Neural progenitor cell (in vitro differentiated cells): ENCODE data around the gene INMT. TPM values are rescaled to one million over a fixed set of nuclear protein-coding genes. Genes with fewer than 3 reads are reported as not detected.

ENCODE experiments used
- DNase-seq: peaks from one replicate; pipeline ENCODE4 v3.0.0-alpha.2; 2016; ENCODE audit warnings: low spot score
- H2AFZ ChIP-seq: fragments of 200-600 bp; sonication (generic); replicated peaks from 2 replicates; pipeline ENCODE4 v1.6.1; 2016; ENCODE audit warnings: antibody characterized with exemption
- H3F3A ChIP-seq: fragments of 200-600 bp; sonication (generic); 2 replicates; pipeline ENCODE4 v1.6.1; 2016; ENCODE audit warnings: antibody characterized with exemption, low read depth
- H3K27ac ChIP-seq: fragments of 200-600 bp; sonication (generic); 2 replicates; pipeline ENCODE4 v1.5.1; 2016; ENCODE audit warnings: mild to moderate bottlenecking
- H3K27me3 ChIP-seq: fragments of 200-600 bp; sonication (generic); 2 replicates; pipeline ENCODE4 v1.6.1; 2016; ENCODE audit warnings: mild to moderate bottlenecking, moderate library complexity
- H3K36me3 ChIP-seq: fragments of 200-600 bp; sonication (generic); 2 replicates; pipeline ENCODE4 v1.5.1; 2016
- H3K4me1 ChIP-seq: fragments of 200-600 bp; sonication (generic); 2 replicates; pipeline ENCODE4 v1.6.1; 2016; ENCODE audit warnings: mixed run types
- H3K4me2 ChIP-seq: fragments of 200-600 bp; sonication (generic); 2 replicates; pipeline ENCODE4 v1.6.1; 2016
- H3K4me3 ChIP-seq: fragments of 200-600 bp; sonication (generic); 2 replicates; pipeline ENCODE4 v1.5.1; 2016
- H3K79me2 ChIP-seq: fragments of 200-600 bp; sonication (generic); 2 replicates; pipeline ENCODE4 v1.6.1; 2016; ENCODE audit warnings: low read depth
- H3K9ac ChIP-seq: fragments of 200-600 bp; sonication (generic); 2 replicates; pipeline ENCODE4 v1.6.1; 2016
- H3K9me3 ChIP-seq: fragments of 200-600 bp; sonication (generic); 2 replicates; pipeline ENCODE4 v1.5.1; 2016; ENCODE audit warnings: low read depth
- H4K20me1 ChIP-seq: fragments of 200-600 bp; sonication (generic); 2 replicates; pipeline ENCODE4 v1.6.1; 2016; ENCODE audit warnings: low read depth
- H3K27ac Mint-ChIP-seq: 3 replicates; pipeline ENCODE4 v1.8.0; 2021; ENCODE audit warnings: mixed read lengths
- H3K27me3 Mint-ChIP-seq: 2 replicates; pipeline ENCODE4 v1.8.0; 2022; ENCODE audit warnings: low read depth, mild to moderate bottlenecking, inconsistent platforms, moderate library complexity, mixed read lengths; ENCODE audit not compliant: insufficient read depth
- H3K36me3 Mint-ChIP-seq: 3 replicates; pipeline ENCODE4 v1.8.0; 2021; ENCODE audit warnings: mixed read lengths
- H3K4me1 Mint-ChIP-seq: 3 replicates; pipeline ENCODE4 v1.8.0; 2021; ENCODE audit warnings: mixed read lengths
- H3K4me3 Mint-ChIP-seq: 3 replicates; pipeline ENCODE4 v1.8.0; 2021; ENCODE audit warnings: mild to moderate bottlenecking, moderate library complexity, mixed read lengths
- H3K9me3 Mint-ChIP-seq: 3 replicates; pipeline ENCODE4 v1.8.0; 2020; ENCODE audit warnings: mixed read lengths
- EZH2 ChIP-seq: fragments of 200-600 bp; sonication (generic); IDR thresholded peaks from 2 replicates; pipeline ENCODE4 v1.6.1; 2017; ENCODE audit warnings: antibody characterized with exemption, mild to moderate bottlenecking, moderate library complexity
- EZH2phosphoT487 ChIP-seq: fragments of 200-600 bp; sonication (generic); IDR thresholded peaks from 2 replicates; pipeline ENCODE4 v1.6.1; 2017; ENCODE audit warnings: antibody characterized with exemption
- total RNA-seq: library from RNA; depleted of rRNA; stranded (reverse); fragments of >200 nt; gene quantifications from 2 replicates; pipeline ENCODE4 v1.2.3, GENCODE V29; 2015; ENCODE audit warnings: low replicate concordance
- TF ChIP-seq, protein P1 (sequence below): fragments of 200-600 bp; sonication (generic); IDR thresholded peaks from 2 replicates; pipeline ENCODE4 v1.5.1; 2017; ENCODE audit warnings: antibody characterized with exemption, mild to moderate bottlenecking

INMT gene
- total RNA-seq, 1 donor from 2014 or later = 5.0 TPM

GRCh38 chr7:30732606-30733005, 19.3 kb upstream of the INMT start:
- Histone ChIP-seq H3K36me3 (no peaks in the 10 kb centered on the region), H3F3A (no peaks in the 10 kb centered on the region), H3K4me1 (no peaks in the 10 kb centered on the region), H3K27ac (no peak overlapping the region), H3K4me2 (no peak overlapping the region), H2AFZ (no peak overlapping the region), H3K4me3 (no peak overlapping the region), H3K9me3 (no peaks in the 10 kb centered on the region), H3K79me2 (no peaks in the 10 kb centered on the region), H4K20me1 (no peaks in the 10 kb centered on the region), H3K27me3 (no peaks in the 10 kb centered on the region), H3K9ac (no peak overlapping the region)
- Mint-ChIP-seq H3K27ac (no peak overlapping the region), H3K27me3 (peaks cover 3% of the 10 kb centered on the region), H3K4me1 (peaks cover 5% of the 10 kb centered on the region), H3K9me3 (peaks cover 10% of the 10 kb centered on the region), H3K4me3 (no peak overlapping the region), H3K36me3 (no peaks in the 10 kb centered on the region)
- TF ChIP-seq, protein P1, sequence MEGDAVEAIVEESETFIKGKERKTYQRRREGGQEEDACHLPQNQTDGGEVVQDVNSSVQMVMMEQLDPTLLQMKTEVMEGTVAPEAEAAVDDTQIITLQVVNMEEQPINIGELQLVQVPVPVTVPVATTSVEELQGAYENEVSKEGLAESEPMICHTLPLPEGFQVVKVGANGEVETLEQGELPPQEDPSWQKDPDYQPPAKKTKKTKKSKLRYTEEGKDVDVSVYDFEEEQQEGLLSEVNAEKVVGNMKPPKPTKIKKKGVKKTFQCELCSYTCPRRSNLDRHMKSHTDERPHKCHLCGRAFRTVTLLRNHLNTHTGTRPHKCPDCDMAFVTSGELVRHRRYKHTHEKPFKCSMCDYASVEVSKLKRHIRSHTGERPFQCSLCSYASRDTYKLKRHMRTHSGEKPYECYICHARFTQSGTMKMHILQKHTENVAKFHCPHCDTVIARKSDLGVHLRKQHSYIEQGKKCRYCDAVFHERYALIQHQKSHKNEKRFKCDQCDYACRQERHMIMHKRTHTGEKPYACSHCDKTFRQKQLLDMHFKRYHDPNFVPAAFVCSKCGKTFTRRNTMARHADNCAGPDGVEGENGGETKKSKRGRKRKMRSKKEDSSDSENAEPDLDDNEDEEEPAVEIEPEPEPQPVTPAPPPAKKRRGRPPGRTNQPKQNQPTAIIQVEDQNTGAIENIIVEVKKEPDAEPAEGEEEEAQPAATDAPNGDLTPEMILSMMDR = no peak
- DNase-seq = no peak

DNA sequence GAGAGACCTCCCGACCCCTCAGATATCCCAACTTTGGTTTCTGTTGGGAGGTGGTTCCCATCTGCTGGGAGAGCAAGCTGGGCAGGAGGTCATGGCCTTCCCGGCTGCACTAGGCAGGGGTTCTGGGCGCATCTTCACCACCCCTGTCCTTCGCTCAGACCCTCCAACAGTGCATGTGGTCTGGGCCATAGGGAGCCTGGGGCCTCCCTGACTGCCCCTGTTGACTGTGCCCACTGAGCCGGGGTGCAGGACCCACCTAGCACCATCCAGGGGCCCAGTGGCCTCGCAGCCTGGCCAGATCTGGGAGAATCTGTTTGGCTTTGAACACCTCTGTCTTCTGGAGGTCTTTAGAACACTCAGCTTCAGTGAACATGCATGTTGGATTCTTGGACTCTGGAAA, 18.7 kb upstream of the INMT start:
- Histone ChIP-seq H3K9me3 (no peaks in the 10 kb centered on the region), H2AFZ (no peak overlapping the region), H3K4me1 (no peaks in the 10 kb centered on the region), H3K4me3 (no peak overlapping the region), H3K27me3 (no peaks in the 10 kb centered on the region), H3K79me2 (no peaks in the 10 kb centered on the region), H3K9ac (no peak overlapping the region), H3K36me3 (no peaks in the 10 kb centered on the region), H3K4me2 (no peak overlapping the region), H3F3A (no peaks in the 10 kb centered on the region), H3K27ac (no peak overlapping the region), H4K20me1 (no peaks in the 10 kb centered on the region)
- TF ChIP-seq, protein P1 = no peak
- TF ChIP-seq EZH2phosphoT487 (no peak), EZH2 (no peak)
- H3K9me3 Mint-ChIP-seq = peaks cover 10% of the 10 kb centered on the region
- peaks cover 3% of the 10 kb centered on the region for H3K27me3 Mint-ChIP-seq
- no peak overlapping the region for H3K27ac Mint-ChIP-seq
- H3K4me3 Mint-ChIP-seq = no peak overlapping the region
- DNase-seq = no peak
- H3K4me1 Mint-ChIP-seq = peaks cover 2% of the 10 kb centered on the region
- no peaks in the 10 kb centered on the region for H3K36me3 Mint-ChIP-seq

GRCh38 chr7:30733691-30734090, 18.2 kb upstream of the INMT start:
- Histone ChIP-seq H3K79me2 (no peaks in the 10 kb centered on the region), H3K27me3 (no peaks in the 10 kb centered on the region), H2AFZ (no peak overlapping the region), H3F3A (no peaks in the 10 kb centered on the region), H3K9ac (no peak overlapping the region), H3K4me3 (no peak overlapping the region), H4K20me1 (no peaks in the 10 kb centered on the region), H3K9me3 (no peaks in the 10 kb centered on the region), H3K27ac (no peak overlapping the region), H3K4me2 (no peak overlapping the region), H3K4me1 (no peaks in the 10 kb centered on the region), H3K36me3 (no peaks in the 10 kb centered on the region)
- H3K9me3 Mint-ChIP-seq = peaks cover 10% of the 10 kb centered on the region
- TF ChIP-seq, protein P1 = no peak
- TF ChIP-seq EZH2phosphoT487 (no peak), EZH2 (no peak)
- no peak overlapping the region for H3K4me3 Mint-ChIP-seq
- no peak for DNase-seq
- H3K27me3 Mint-ChIP-seq = peaks cover 3% of the 10 kb centered on the region
- no peaks in the 10 kb centered on the region for H3K36me3 Mint-ChIP-seq
- peak overlapping the region; percentile 62 for H3K27ac Mint-ChIP-seq
- peaks cover 2% of the 10 kb centered on the region for H3K4me1 Mint-ChIP-seq
